ENCODE data around the gene GPHA2. TPM values are rescaled to one million over a fixed set of nuclear protein-coding genes. Genes with fewer than 3 reads are reported as not detected.

Gene GPHA2
- total and polyA plus RNA-seq, 10 donors = 0.89 to 4.4 (median 1.2) TPM; not detected in 7

GRCh38 chr11:64917663-64917995 is 18.1 kb downstream of the GPHA2 start:
- Histone ChIP-seq H3K36me3 (peaks cover 0 to 22% (median 17%) of the 10 kb centered on the region in 6 donors), H3K9me3 (no peaks in the 10 kb centered on the region), H3K27ac (peak overlapping the region; percentile 64 to 95 (median 84)), H3K4me3 (peak overlapping the region; percentile 33 to 94 (median 80)), H3K27me3 (replicated peaks in 1 of 7) (no peaks in the 10 kb centered on the region), H3K4me1 (peaks cover 15 to 48% (median 31%) of the 10 kb centered on the region in 6 donors)
- DNase-seq = no peak
- 14 to 26% (median 21%) methylated on average over 6 of the region's 6 CpGs for WGBS, 5 donors
- intact Hi-C loops (cut with DNase I; ENCODE audit: low total_unique reads) = no loop called here
- TF ChIP-seq POLR2A (IDR thresholded peaks at IDR 0.05) (no peak), CTCF (IDR thresholded peaks at IDR 0.05 in 8 of 11, conservative IDR thresholded peaks at IDR 0.05 in 3 of 11) (no peak), POLR2AphosphoS5 (IDR thresholded peaks at IDR 0.05) (no peak)

- Histone ChIP-seq H3K9me3 (no peaks in the 10 kb centered on the region), H3K27ac (peak within 1 kb of the TSS; percentile 64 to 95 (median 86)), H3K36me3 (peaks cover 0 to 28% (median 23%) of the 10 kb centered on the region in 6 donors), H3K4me3 (peak within 1 kb of the TSS; percentile 59 to 94 (median 80)), H3K4me1 (peaks cover 15 to 48% (median 31%) of the 10 kb centered on the region in 6 donors), H3K27me3 (replicated peaks in 1 of 7) (no peaks in the 10 kb centered on the region)
- TF ChIP-seq CTCF (IDR thresholded peaks at IDR 0.05 in 8 of 11, conservative IDR thresholded peaks at IDR 0.05 in 3 of 11) (peak in 3 of 11 experiments; percentile 19 to 41 (median 26)), POLR2AphosphoS5 (IDR thresholded peaks at IDR 0.05) (peak; percentile 94 to 97 (median 96)), POLR2A (IDR thresholded peaks at IDR 0.05) (peak in 2 of 3 donors; percentile 42 to 91)
- 0 to 2% (median 0%) methylated on average over 28 to 57 of the region's 57 CpGs for WGBS, 5 donors
- DNase-seq = peak; percentile 99
- intact Hi-C loops (cut with DNase I; ENCODE audit: low total_unique reads) = no loop called here
Observed at GRCh38 chr11:64916775-64917662, 18.7 kb downstream of the GPHA2 start, which contains the start of gene ATG2A. Gene ATG2A, minus strand, starts transcription at chr11:64917209. Its CDS starts 74 bp downstream, at chr11:64917135.

GRCh38 chr11:64916040-64916774 is 19.5 kb downstream of the GPHA2 start:
- H3K27me3 ChIP-seq (replicated peaks in 1 of 7) = no peaks in the 10 kb centered on the region
- 11 to 15% (median 12%) methylated on average over 15 to 23 of the region's 23 CpGs for WGBS, 5 donors
- peak overlapping the region; percentile 64 to 95 (median 86) for H3K27ac ChIP-seq
- peaks cover 15 to 48% (median 31%) of the 10 kb centered on the region in 6 donors for H3K4me1 ChIP-seq
- intact Hi-C loops (cut with DNase I; ENCODE audit: low total_unique reads) = no loop called here
- TF ChIP-seq CTCF (IDR thresholded peaks at IDR 0.05 in 8 of 11, conservative IDR thresholded peaks at IDR 0.05 in 3 of 11) (no peak), POLR2AphosphoS5 (IDR thresholded peaks at IDR 0.05) (peak; percentile 8 to 70 (median 39))
- peaks cover 5 to 37% (median 31%) of the 10 kb centered on the region in 6 donors for H3K36me3 ChIP-seq
- DNase-seq = peak; percentile 89
- peak overlapping the region; percentile 59 to 94 (median 80) for H3K4me3 ChIP-seq
- no peaks in the 10 kb centered on the region for H3K9me3 ChIP-seq
